HG02588 (cell line): Measurements from ENCODE around the gene PARK7.

ENCODE experiments used
- ATAC-seq: cut with Tn5 transposase; IDR thresholded peaks from one replicate; pipeline ENCODE4 v1.9.1; 2021; ENCODE audit warnings: mild to moderate bottlenecking, moderate library complexity; ENCODE audit not compliant: unreplicated experiment

The PARK7 gene

GRCh38 chr1:8006037-8006963 lies 44.8 kb downstream of the PARK7 start:
- ATAC-seq, result no peak

GRCh38 chr1:8009043-8010002 lies 47.8 kb downstream of the PARK7 start:
- ATAC-seq, result no peak

GRCh38 chr1:8010080-8010664 lies 48.7 kb downstream of the PARK7 start:
- no peak for ATAC-seq

GRCh38 chr1:8011016-8011415 lies 49.5 kb downstream of the PARK7 start:
- ATAC-seq, result no peak

- no peak for ATAC-seq
These were observed 50.7 kb downstream of the PARK7 start for GRCh38 chr1:8011923-8012858.

- ATAC-seq, result no peak
These were observed 51.4 kb downstream of the PARK7 start for GRCh38 chr1:8012955-8013354.

- no peak for ATAC-seq
These were observed 51.9 kb downstream of the PARK7 start for GRCh38 chr1:8013399-8013798.

GRCh38 chr1:8013800-8014199 lies 52.3 kb downstream of the PARK7 start:
- no peak for ATAC-seq

- ATAC-seq, result no peak
These were observed 53.0 kb downstream of the PARK7 start for GRCh38 chr1:8014381-8014988.

- ATAC-seq, result no peak
These were observed 53.7 kb downstream of the PARK7 start for GRCh38 chr1:8015036-8015808.

- ATAC-seq, result no peak
These were observed 54.3 kb downstream of the PARK7 start for GRCh38 chr1:8015809-8016165.

GRCh38 chr1:8016210-8016894 lies 54.8 kb downstream of the PARK7 start:
- no peak for ATAC-seq

GRCh38 chr1:8016895-8017241 lies 55.4 kb downstream of the PARK7 start:
- ATAC-seq, result no peak

- no peak for ATAC-seq
These were observed 56.1 kb downstream of the PARK7 start for GRCh38 chr1:8017495-8018197.

- no peak for ATAC-seq
These were observed 57.1 kb downstream of the PARK7 start for GRCh38 chr1:8018492-8019228.

- ATAC-seq, result no peak
These were observed 57.7 kb downstream of the PARK7 start for GRCh38 chr1:8019229-8019620.

GRCh38 chr1:8020032-8020431 lies 58.5 kb downstream of the PARK7 start:
- ATAC-seq, result no peak
